Measurements from ENCODE around the gene SLA2.
"Not testable (repeated sequence)": the region's sequence is repeated elsewhere in the genome, so short reads cannot be mapped to it uniquely, and the experiment has no call there.

SLA2 gene, protein sequence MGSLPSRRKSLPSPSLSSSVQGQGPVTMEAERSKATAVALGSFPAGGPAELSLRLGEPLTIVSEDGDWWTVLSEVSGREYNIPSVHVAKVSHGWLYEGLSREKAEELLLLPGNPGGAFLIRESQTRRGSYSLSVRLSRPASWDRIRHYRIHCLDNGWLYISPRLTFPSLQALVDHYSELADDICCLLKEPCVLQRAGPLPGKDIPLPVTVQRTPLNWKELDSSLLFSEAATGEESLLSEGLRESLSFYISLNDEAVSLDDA

DNA sequence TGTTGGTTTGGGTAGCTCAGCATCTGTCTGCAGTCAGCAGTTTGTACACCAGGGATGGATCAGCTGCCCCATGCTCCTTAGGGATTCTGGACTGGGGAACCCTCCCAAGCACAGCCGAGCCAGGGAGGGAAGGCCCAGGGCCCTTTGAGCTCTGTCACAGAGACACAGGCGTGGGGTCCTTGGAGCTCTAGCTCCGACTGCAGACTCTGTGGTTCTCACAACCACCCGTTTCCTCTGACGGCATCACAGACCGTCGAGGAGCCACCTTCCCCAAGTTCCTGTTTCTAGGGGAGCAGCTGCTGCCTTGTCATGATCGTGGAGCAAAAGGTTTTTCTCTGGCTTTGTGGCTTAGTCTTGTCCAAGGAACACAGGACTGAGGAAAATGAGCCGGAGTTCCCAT is at the start of gene SLA2:
TSS of gene SLA2 (minus strand) at position 199 of the 400 bp plus-strand sequence. CDS start 4,861 bp downstream, outside the sequence.
- no peak for DNase-seq

DNA sequence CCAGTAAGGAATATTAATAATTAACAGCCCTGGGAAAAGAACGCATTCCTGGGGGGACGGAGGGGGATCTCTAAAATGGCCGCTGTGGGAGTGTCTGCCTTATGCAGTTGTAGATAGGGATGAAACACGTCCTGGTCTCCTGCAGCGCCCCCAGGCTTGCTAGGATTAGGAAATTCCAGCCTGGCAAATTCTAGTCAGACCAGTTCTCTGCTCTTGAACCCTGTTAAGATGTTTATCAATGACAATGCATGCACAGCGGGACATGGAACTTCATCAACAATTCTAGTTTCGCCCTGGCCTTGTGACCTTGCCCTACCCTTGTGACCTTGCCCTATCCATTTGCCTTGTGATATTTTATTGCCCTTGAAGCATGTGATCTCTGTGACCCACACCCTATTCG is 49.5 kb upstream of the SLA2 start:
- not testable (repeated sequence) for DNase-seq

DNA sequence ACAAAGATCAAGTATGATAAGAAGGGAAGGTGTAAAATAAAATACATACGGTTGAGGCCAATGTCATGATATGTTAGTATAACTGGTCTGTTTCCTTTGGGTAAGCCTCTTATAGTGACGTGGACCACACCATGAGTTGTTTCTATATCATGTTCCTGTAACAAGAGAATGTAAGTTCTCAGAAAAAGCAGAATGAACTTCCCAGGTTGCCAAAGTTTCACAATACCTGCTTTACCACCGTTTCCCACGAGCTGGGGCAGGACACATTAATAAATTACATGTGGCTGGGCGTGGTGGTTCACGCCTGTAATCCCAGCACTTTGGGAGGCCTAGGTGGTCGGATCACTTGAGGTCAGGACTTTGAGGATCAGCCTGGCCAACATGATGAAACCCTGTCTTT is 42.6 kb upstream of the SLA2 start:
- DNase-seq = no peak

DNA sequence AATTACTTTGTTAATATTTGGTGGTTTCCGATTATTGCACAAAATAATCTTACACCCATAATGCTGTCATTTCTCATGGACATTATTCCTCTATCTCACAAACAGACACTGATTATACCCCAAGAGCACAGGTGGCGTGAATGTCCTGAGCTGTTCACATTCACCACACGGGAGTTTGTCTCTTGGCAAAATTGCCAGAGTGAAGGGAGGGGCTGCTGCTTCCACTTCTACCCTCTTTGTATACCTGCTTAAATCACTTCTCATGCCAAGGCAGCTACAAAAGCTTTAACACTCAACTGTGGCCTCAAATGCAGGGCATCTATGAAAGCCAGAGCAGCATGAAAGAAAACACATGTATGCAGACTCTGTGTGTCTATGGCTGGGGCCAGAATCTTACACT is 41.9 kb upstream of the SLA2 start:
- no peak for DNase-seq

DNA sequence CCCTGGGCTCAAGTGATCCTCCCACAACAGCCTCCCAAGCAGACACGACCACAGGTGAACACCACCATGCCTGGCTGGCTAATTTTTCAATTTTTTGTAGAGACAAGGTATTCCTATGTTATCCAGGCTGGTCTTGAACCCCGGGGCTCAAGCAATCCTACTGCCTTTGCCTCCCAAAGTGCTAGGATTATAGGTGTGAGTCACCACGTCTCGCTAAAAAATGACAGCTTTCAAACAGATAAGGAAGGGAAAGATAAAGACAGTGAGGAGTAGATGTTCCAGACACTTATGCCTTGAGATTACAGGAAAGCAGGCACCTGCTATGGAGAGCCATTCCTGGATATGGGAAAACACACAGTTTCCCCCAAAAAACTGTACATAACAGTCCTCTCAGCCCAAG is 40.9 kb upstream of the SLA2 start:
- no peak for DNase-seq

DNA sequence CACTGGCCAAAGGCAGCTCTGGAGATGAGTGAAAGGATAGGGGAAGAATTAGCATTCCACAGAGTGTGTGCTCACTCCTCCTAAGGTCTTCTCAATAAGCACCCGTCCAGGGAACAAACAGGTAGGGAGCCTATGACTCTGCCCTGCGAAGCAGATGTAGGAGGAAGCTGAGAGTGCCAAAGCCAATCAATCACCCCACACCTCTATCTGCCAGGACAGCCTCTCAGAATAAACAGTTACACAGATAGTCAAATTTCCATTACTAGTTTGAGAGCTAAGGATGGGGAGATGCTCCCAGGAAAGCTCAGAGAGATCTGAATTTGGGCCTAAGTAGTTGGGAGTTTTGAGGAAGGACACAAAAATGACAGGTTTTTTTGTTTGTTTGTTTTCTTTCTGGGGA is 40.5 kb upstream of the SLA2 start:
- DNase-seq = no peak

DNA sequence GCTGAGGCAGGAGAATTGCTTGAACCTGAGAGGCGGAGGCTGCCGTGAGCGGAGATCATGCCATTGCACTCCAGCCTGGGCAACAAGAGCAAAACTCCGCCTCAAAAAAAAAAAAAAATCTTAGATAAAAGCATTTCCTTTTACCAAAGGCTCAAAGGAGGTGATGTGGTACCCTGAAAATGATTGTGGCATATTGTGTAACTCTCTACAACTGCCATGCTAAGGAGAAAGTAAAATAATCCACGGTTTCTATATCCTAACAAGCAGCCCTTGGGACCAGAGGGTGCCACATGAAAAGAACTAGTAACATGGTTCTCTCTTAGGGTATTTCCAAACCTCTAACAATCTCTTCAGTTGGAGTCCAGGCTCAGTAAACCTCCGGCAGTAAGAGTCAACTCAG is 38.8 kb upstream of the SLA2 start:
- DNase-seq = no peak

DNA sequence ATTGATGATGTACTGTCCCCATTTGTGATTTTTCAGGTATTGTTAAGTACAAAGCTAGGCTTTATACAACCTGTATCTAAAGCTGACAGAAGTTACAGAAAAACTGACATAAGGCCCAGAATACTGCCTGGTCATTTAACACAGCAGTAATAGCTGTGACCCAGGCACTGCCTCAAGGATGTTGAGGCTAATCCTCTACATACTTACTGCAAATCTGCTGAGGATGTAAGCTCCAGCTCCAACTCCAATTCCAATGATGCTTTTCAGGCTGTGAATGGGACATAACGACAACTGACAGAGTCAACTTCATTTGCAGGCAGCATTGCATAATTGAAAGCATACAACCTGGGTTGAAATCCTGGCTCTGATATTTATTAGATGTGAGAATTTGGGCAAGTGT is 36.3 kb upstream of the SLA2 start:
- no peak for DNase-seq

DNA sequence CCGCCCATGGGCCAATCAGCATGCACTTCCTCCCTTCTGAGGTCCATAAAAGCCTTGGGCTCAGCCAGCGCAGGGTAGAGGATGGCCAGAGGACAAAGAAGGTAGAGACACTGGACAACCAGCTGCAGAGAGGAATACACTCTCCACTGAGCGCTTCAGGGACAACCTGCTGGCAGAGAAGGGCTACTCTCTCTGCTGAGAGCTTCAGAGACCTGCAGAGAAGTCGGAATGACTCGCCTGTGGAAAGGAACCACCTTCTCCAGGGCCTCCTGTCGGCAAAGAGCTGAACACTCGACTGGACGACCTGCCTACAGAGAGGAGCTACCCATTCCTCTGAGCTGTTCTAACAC is 31.4 kb upstream of the SLA2 start:
- no peak for DNase-seq

DNA sequence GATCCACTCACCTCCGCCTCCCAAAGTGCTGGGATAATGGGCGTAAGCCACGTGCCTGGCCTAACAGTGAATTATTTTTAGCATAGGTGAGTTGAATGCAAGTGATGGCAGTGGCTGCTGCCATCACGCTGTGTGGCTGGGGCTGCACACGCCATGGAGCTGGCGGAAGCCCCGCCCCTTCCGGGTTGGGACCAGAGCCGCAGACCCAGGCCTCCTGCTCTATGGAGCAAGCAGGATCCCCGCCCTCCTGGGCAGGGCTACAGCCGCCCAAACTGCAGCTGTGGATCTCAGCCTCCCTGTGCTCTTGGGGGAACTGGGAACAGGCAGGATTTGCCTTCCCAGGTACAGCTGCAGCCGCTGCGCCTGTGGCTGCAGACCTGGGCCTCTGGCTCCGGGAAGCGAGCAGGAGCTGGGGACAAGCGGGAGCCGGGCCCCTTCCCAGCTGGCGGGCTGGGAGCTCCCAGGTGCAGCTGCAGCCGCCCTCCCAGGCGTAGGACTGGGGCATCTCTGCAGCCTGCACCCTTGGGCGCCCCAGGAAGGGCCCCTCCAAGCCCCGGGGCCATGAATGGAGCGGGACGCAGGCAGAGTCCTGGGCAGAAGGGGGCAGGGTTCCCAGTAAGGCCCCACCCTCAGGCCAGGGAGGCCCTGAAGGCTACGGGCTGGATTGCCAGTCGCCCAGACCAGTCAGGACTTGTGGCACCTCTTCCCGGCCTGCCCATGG is 30.9 kb upstream of the SLA2 start:
- no peak for DNase-seq

DNA sequence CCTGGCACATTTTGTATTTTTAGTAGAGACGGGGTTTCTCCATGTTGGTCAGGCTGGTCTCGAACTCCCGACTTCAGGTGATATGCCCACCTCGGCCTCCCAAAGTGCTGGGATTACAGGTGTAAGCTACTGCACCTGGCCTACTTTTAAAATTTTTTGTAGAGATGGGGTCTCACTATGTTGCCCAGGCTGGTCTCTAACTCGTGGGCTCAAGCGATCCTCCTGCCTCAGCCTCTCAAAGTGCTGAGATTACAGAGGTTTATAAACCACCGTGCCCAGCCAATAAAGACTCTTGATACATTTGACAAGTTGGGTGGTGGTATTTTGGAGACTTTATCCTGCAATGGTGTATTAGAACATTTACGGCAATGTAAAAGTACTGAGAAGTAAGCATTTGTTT is 29.5 kb upstream of the SLA2 start:
- DNase-seq = not testable (repeated sequence)

DNA sequence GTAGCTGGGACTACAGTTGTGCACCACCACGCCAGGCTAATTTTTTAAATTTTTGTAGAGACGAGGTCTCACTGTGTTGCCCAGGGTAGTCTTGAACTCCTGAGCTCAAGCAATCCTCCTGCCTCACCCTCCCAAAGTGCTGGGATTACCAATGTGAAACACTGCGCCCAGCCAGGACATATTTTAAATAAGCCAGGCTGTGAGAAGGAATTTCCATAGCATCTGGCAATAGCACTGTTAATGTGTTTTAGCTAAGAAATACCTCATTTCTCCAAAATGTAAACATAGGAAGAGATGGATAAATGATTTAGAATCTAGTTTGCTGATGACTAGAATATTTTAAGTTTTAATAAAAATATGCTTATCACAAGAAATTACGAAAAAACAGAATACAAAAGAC is 27.0 kb upstream of the SLA2 start:
- no peak for DNase-seq

DNA sequence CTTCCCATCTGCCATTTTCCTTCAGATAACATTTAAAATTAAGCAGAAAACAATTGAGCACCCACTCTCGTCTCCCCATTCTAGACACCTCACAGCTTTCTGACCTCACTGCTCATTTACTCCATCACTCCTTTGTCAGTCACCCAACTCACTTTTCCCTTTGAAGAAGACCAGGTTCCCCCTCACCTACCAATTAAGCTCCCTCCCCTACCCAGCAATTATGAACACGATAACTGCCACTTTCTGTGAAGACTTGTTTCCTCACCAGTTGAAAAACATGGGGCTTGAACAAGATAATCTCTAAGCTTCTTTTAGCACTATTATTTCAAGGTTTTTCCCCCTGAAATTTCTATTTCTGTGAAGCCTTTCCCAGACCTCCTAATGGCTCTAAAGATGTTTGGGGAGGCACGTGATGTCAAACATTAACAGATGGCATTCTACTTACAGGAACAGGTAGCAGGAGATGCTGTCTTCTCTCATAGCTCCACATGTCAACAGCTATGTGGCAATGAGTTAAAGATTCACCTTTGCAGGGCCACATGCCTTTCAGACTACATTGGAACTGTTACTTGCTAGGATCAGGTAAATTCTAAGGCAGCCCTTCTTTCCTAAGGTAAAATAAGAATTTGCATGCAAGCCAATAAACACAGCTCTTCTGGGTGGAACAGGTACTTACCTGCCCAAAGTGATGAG is 24.8 kb upstream of the SLA2 start:
- DNase-seq = no peak

DNA sequence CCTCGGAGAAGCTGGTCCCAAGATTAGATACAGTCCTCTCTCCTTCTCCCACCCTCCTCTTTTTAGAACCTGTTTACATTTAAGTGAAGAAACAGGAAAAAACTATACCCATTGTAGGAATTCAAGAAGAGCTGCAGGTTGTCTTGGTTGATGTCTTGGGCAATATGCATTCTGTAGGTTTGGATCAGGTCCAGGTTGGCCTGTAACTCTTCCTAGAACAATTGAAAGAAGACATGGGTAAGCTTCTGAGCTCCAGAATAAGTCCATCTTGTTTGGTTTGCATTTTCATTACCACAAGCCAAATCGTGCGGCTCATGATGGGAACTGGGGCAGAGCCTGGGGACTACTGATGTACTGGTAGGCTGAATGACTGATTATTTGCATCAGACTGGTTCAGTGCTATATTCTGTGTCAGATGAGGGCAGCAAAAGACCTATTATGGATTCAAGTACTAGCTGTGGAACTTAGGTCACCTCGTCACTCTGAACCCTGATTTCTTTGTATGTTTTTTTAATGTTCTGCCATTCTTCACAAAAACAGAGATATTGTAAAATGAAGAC is 20.3 kb upstream of the SLA2 start:
- no peak for DNase-seq

DNA sequence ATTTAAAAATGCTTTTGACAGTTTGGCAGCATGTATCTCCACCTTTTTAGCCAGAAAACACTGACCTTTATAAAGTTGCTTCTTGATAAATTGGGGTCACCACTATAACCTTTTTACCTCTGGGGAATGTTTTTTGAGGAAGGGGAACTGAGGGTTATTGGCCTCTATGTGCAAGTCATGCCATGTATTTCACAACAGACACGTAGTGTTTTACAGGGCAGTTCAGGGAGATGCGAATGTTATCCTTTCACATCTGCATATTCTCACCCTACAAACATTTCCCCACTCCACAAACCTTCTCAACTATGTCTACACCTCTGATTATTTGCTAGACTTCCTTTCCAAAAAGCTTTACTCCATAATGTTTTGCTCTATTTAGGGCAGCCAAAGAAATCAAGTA is 17.0 kb upstream of the SLA2 start:
- no peak for DNase-seq

DNA sequence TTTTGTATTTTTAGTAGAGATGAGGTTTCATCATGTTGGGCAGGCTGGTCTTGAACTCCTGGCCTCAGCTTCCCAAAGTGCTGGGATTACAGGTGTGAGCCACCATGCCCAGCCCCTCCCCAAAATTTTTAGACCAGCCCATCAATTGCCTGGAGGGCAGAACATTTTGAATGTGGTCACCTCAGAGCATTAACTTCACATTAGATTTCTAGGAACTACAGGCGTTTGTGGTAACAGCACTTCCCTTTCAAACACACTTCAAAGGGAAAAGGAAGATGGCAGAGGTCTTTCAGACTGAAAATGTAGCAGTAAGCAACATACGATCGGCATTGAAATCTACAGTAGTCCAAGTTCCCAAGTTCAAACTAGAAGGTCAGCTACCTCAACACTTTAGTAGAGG is 12.3 kb upstream of the SLA2 start:
- no peak for DNase-seq

DNA sequence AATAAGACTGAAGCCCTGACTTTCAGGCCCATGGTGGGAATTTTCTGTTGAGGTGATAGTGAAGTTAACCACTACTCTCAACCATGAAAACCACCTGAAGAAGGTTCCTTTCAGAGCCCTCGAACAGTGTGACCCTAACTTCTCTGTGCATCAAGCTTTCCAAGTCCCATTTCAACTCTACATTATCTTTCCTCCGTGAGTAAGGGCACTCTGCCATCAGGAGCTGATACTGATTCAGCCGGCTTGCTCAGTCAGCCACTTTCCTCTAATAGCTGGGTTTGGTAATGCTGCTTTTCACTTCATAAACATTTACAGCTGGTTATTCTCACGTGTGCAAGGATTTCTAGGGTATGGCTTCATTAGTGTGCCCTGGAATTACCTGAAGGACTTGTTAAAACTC is 10.7 kb upstream of the SLA2 start:
- no peak for DNase-seq

DNA sequence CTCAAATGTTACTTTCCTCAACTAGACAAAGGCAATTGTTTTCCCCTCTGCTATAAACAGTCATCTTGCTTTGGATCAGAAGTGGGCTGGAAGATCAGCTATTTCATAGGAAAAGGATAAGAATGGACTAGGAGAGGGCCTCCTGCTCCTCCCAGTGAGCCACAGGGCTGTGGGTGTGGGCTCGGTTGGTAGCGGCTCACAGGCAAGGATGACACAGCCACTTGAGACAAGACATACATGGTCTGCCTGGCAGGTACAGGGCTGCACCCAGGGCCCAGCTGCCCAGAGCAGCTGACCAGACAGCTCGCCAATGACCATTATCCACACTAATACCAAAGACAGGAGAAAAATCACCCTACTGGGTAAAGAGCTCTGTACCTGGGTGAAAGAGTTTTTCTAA is 9.0 kb upstream of the SLA2 start:
- no peak for DNase-seq

DNA sequence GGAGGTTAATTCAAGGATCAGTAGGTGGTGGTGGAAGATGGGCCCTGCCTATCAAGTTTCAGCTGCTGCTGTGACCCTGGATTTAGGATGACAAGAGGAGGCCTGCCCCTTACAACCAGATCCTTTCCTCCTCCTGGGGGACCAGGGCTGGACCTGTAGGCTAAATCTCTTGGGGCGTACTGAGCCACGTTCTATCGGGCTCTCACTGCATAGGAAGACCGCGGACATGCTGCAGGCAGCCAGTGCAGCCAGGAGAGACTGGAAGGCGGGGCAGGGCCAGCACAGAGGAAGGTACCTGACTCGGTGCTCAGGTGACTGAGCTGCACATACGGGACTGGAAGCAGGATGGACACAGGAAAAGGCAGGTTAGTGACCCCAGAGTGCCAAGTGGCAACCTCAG is 8.5 kb upstream of the SLA2 start:
- DNase-seq = no peak

DNA sequence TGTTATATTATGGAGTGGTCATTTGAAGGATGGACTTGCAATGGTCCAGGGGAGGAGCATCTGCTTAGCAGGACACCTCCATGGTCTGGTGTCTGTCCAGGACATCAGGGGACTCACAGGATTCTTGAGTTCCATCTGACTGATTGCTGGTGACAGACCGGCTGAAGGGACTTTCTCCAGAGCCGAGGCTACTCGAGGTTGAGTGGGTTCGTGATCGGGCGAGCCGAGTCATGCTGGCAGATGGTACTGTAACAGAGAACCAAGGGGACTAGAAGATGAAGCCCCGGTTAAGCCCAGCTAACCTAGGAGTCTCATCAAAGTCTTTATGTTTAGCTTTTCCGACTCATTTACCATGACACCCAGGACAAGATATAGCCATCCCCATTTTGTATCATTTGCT is 7.5 kb upstream of the SLA2 start:
- no peak for DNase-seq

DNA sequence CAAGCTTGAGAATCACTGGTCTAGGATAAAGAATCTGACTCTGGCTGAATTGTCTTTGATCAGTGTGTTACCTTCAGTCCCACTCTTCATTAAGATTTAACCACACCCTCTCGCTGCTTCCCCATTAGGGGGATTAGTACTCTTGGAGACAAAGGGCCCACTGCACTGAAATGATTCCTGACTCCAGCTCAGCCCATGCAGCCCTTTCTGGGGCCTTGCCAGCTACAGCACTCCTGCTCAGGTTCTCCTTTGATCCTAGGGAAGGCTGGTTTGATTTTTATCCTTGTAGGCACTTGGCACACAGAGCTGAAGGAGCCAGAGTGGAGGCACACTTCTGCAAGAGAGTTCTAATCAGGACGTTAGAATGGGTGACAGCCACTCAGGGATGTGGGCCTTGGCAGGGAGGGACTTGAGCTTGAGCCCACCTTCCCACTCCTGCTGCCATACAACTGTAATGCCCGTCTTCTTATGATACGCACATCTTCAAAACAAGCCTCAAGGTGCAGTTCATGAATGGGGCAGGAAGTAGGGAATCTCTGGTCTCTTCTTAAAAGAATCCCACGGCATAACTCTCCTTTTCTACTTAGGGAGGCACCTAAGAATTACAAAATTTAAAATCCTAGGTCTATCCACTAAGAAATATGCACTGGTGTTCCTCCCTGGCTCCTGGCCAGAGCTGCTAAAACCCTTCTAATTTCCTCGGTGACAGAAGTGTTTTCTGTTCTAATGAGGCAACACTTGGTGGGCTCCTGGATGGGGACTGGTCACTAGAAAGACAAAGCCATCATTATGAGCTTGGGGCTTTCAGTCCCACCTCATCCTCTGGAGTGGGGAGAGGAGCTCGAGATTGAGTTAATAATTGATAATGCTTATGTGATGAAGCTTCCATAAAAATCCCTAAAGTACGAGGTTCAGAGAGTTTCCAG is 1.5 kb upstream of the SLA2 start:
- DNase-seq = no peak

DNA sequence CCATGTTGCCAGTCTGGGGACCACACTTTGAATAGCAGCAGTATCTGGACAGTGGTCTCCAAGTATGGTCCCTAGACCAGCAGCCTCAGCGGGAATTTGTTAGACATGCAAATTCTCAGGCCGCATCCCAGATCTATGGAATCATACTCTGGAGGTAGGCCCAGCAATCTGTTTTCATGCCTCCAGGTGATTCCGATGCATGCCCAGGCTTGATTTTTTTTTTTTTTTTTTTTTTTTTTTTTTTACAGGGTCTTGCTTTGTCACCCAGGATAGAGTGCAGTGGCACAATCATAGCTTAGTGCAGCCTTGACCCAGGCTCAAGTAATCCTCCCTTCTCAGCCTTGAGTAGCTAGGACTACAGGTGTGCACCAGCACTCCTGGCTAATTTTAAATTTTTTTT is 682 bp upstream of the SLA2 start:
- no peak for DNase-seq

DNA sequence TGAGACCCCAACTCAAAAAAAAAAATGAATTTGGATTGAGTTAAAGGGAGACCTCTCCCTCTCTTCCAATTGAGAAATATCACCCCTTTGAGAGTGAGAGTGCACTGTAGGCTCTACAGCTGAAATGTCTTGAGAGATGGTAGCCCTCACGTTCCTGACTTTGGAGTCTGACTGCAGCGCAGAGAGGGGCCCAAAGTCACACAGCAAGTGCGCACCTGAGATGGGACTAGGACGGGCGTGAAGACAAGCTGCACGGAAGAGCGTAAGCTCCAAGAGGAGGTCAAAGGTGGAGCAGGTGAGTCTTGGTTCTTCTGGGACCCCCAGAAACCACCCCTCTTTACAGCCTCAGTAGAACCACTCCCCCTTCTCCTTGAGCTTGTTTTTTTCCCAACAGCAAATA is 643 bp downstream of the SLA2 start:
- DNase-seq = no peak
